Right cardiac atrium (tissue), 5 donors: ENCODE measurements around the gene HAPLN1. TPM values are rescaled to one million over a fixed set of nuclear protein-coding genes. Genes with fewer than 3 reads are reported as not detected.
"Not testable (repeated sequence)": the region's sequence is repeated elsewhere in the genome, so short reads cannot be mapped to it uniquely, and the experiment has no call there.

Source experiments
- ATAC-seq, 2 donors: fragments of 200-7000 bp; cut with Tn5 transposase; one replicate each; pipeline versions ENCODE4 v1.8.0 to v1.9.1; 2020; ENCODE audit warnings: moderate library complexity in 2 of 2, mild to moderate bottlenecking in 1 of 2
- DNase-seq, 3 donors: peaks; one replicate each; pipeline ENCODE4 v3.0.0-alpha.2; 2020
- H3K27ac ChIP-seq: one replicate; pipeline ENCODE4 v1.5.1; 2013; ENCODE audit warnings: mild to moderate bottlenecking, low read length, control low read depth, moderate library complexity
- H3K27me3 ChIP-seq: one replicate; pipeline ENCODE4 v1.6.1; 2013; ENCODE audit not compliant: control insufficient read depth, insufficient read depth
- H3K4me1 ChIP-seq: one replicate; pipeline ENCODE4 v1.6.1; 2013; ENCODE audit warnings: low read length; ENCODE audit not compliant: control insufficient read depth, insufficient read depth
- H3K4me3 ChIP-seq: one replicate; pipeline ENCODE4 v1.5.1; 2013; ENCODE audit warnings: low read length, control low read depth
- H3K9me3 ChIP-seq: one replicate; pipeline ENCODE4 v1.6.1; 2013; ENCODE audit warnings: low read length; ENCODE audit not compliant: control insufficient read depth
- WGBS: extraction: QIAGEN DNeasy Blood & Tissue Kit; methylation state at CpG from one replicate; pipeline ENCODE4 v1.1.7; 2013; 5-methylcytosine and 5-hydroxymethylcytosine counted together
- intact Hi-C, 4 donors: fragments of 100-400 bp; cut with DNase I; formaldehyde crosslinking; loops; one replicate each; pipeline versions ENCODE4 v1.11.0 to v1.14.0; 2022 to 2023
- polyA plus RNA-seq: library from polyadenylated mRNA; stranded (reverse); fragments of 200-250 nt; gene quantifications from one replicate; pipeline ENCODE4 v1.2.3, GENCODE V29; 2013
- total RNA-seq, 4 donors: library from RNA; stranded (reverse); fragmentation: NEBNext Ultra II Directional; extraction: Animal tissue kit (Norgen Biotek cat#: 25700); gene quantifications; one replicate each; pipeline ENCODE4 v1.2.1, GENCODE V29; 2021
- donor health status: healthy with polysubstance abuse.
- donor health status: DM: no; HTN: yes; CAD: no.
- donor health status: DM: no; HTN: no; CAD: no.
- donor health status: DM: no; HTN: yes; CAD: no; lungs with severe emphysema.
- donor health status: DM: yes; HTN: yes; CAD: no.

The HAPLN1 gene
- total and polyA plus RNA-seq, 5 donors = 0.16 to 1.9 (median 1.0) TPM

GRCh38 chr5:83740741-83741140 is 20.1 kb upstream of the HAPLN1 start:
- 84% methylated on average over 2 of the region's 2 CpGs for WGBS
- Histone ChIP-seq H3K27me3 (no peaks in the 10 kb centered on the region), H3K4me1 (no peaks in the 10 kb centered on the region), H3K27ac (no peak overlapping the region), H3K9me3 (no peaks in the 10 kb centered on the region), H3K4me3 (no peak overlapping the region)
- intact Hi-C loops = no loop called here
- no peak for DNase-seq
- no peak for ATAC-seq

GRCh38 chr5:83736169-83736568 is 15.5 kb upstream of the HAPLN1 start:
- WGBS = 86% methylated on average over 2 of the region's 2 CpGs
- H3K27ac ChIP-seq, DNase-seq, ATAC-seq, H3K27me3 ChIP-seq, H3K4me1 ChIP-seq, H3K9me3 ChIP-seq, intact Hi-C loops, H3K4me3 ChIP-seq: not testable (repeated sequence)

- H3K27ac ChIP-seq, intact Hi-C loops, H3K4me3 ChIP-seq, H3K4me1 ChIP-seq, DNase-seq, ATAC-seq, H3K9me3 ChIP-seq, H3K27me3 ChIP-seq: not testable (repeated sequence)
Measured at GRCh38 chr5:83735058-83735457, 14.4 kb upstream of the HAPLN1 start.

- intact Hi-C loops = no loop called here
- DNase-seq (no peak), ATAC-seq (no peak)
- no peak overlapping the region for H3K4me3 ChIP-seq
- H3K27me3 ChIP-seq = no peaks in the 10 kb centered on the region
- no peaks in the 10 kb centered on the region for H3K4me1 ChIP-seq
- 65% methylated on average over 2 of the region's 2 CpGs for WGBS
- no peaks in the 10 kb centered on the region for H3K9me3 ChIP-seq
- no peak overlapping the region for H3K27ac ChIP-seq
Measured at GRCh38 chr5:83731638-83732037, 11.0 kb upstream of the HAPLN1 start.

- Histone ChIP-seq H3K9me3 (no peaks in the 10 kb centered on the region), H3K4me1 (no peaks in the 10 kb centered on the region), H3K27ac (no peak overlapping the region), H3K4me3 (no peak overlapping the region), H3K27me3 (no peaks in the 10 kb centered on the region)
- intact Hi-C loops = no loop called here
- ATAC-seq = no peak
- DNase-seq = no peak
Measured at GRCh38 chr5:83729362-83729761, 8.7 kb upstream of the HAPLN1 start.

GRCh38 chr5:83726912-83727311 is 6.3 kb upstream of the HAPLN1 start:
- DNase-seq (no peak), ATAC-seq (no peak)
- Histone ChIP-seq H3K4me3 (no peak overlapping the region), H3K4me1 (no peaks in the 10 kb centered on the region), H3K27me3 (no peaks in the 10 kb centered on the region), H3K27ac (no peak overlapping the region), H3K9me3 (no peaks in the 10 kb centered on the region)
- 79% methylated on average over 2 of the region's 2 CpGs for WGBS
- intact Hi-C loops = no loop called here

GRCh38 chr5:83724935-83725334 is 4.3 kb upstream of the HAPLN1 start:
- intact Hi-C loops = no loop called here
- no peaks in the 10 kb centered on the region for H3K27me3 ChIP-seq
- no peaks in the 10 kb centered on the region for H3K9me3 ChIP-seq
- 58% methylated on average over 2 of the region's 2 CpGs for WGBS
- H3K4me3 ChIP-seq = no peak overlapping the region
- no peak for DNase-seq
- no peaks in the 10 kb centered on the region for H3K4me1 ChIP-seq
- no peak overlapping the region for H3K27ac ChIP-seq
- ATAC-seq = no peak

- intact Hi-C loops = no loop called here
- Histone ChIP-seq H3K27me3 (no peaks in the 10 kb centered on the region), H3K4me1 (no peaks in the 10 kb centered on the region), H3K9me3 (no peaks in the 10 kb centered on the region), H3K4me3 (no peak overlapping the region), H3K27ac (no peak overlapping the region)
- DNase-seq (no peak), ATAC-seq (no peak)
- WGBS = 57% methylated on average over 2 of the region's 2 CpGs
Measured at GRCh38 chr5:83724001-83724400, 3.3 kb upstream of the HAPLN1 start.

GRCh38 chr5:83723031-83723430 is 2.4 kb upstream of the HAPLN1 start:
- DNase-seq = no peak
- intact Hi-C loops = no loop called here
- ATAC-seq = no peak
- Histone ChIP-seq H3K27me3 (no peaks in the 10 kb centered on the region), H3K27ac (no peak overlapping the region), H3K4me1 (no peaks in the 10 kb centered on the region), H3K4me3 (no peak overlapping the region), H3K9me3 (no peaks in the 10 kb centered on the region)
- 81% methylated on average over 7 of the region's 7 CpGs for WGBS

- 4% methylated on average over 72 of the region's 72 CpGs for WGBS
- DNase-seq = peak; percentile 72 to 91 (median 81)
- intact Hi-C loops = no loop called here
- ATAC-seq = peak; percentile 93 to 95
- no peaks in the 10 kb centered on the region for H3K4me1 ChIP-seq
- H3K27ac ChIP-seq = no peak overlapping the region
- H3K4me3 ChIP-seq = peak overlapping the region; percentile 42
- H3K27me3 ChIP-seq = no peaks in the 10 kb centered on the region
- no peaks in the 10 kb centered on the region for H3K9me3 ChIP-seq
Measured at GRCh38 chr5:83721953-83722901, 1.6 kb upstream of the HAPLN1 start.

- H3K27me3 ChIP-seq = no peaks in the 10 kb centered on the region
- 64% methylated on average over 2 of the region's 2 CpGs for WGBS
- no peak overlapping the region for H3K27ac ChIP-seq
- intact Hi-C loops = no loop called here
- H3K4me1 ChIP-seq = no peaks in the 10 kb centered on the region
- H3K9me3 ChIP-seq = no peaks in the 10 kb centered on the region
- DNase-seq (no peak), ATAC-seq (no peak)
- H3K4me3 ChIP-seq = no peak overlapping the region
Measured at GRCh38 chr5:83718936-83719495, 1.6 kb downstream of the HAPLN1 start.
